ENCODE data around the gene NBR1. TPM values are rescaled to one million over a fixed set of nuclear protein-coding genes. Genes with fewer than 3 reads are reported as not detected.

Gene NBR1
- total and polyA plus RNA-seq, 2 of the 4 experiments (the other 2 are of a cell fraction), result 52.4 to 132 TPM

GRCh38 chr17:43224146-43224705, 53.2 kb downstream of the NBR1 start:
- Histone ChIP-seq H2AK5ac (ENCODE audit: low read depth, low read length) (no peak overlapping the region), H3K9me1 (ENCODE audit: insufficient read depth, low read length) (peaks cover 11% of the 10 kb centered on the region), H3K27ac (ENCODE audit: insufficient read depth, low read length) (no peak overlapping the region), H3K14ac (replicated peaks; ENCODE audit: low read depth, low read length) (no peak overlapping the region), H3K4ac (ENCODE audit: low read depth, low read length) (no peak overlapping the region), H3K9me3 (ENCODE audit: control insufficient read depth, insufficient read depth, low read length) (no peaks in the 10 kb centered on the region), H4K20me1 (ENCODE audit: insufficient read depth, low read length) (no peaks in the 10 kb centered on the region; the same call in 1 of the 2 replicates), H4K91ac (ENCODE audit: insufficient read depth, low read depth, low read length) (no peak overlapping the region), H2BK120ac (ENCODE audit: low read depth, low read length) (no peak overlapping the region), H3K36me3 (ENCODE audit: control insufficient read depth, insufficient read depth, low read length) (peaks cover 17% of the 10 kb centered on the region), H2AFZ (replicated peaks; ENCODE audit: low read length, poor library complexity) (no peak overlapping the region), H3K4me3 (ENCODE audit: insufficient read depth, low read depth, low read length) (no peak overlapping the region), H3K9ac (ENCODE audit: low read depth, low read length) (no peak overlapping the region), H2AK9ac (replicated peaks; ENCODE audit: low read depth, low read length, poor library complexity) (no peak overlapping the region), H4K5ac (ENCODE audit: low read depth, low read length) (no peak overlapping the region), H3K4me2 (ENCODE audit: low read depth, low read length) (no peak overlapping the region), H3K56ac (ENCODE audit: extremely low read depth, insufficient read depth, low read length) (no peak overlapping the region), H3K4me1 (ENCODE audit: control insufficient read depth, insufficient read depth, low read length) (no peaks in the 10 kb centered on the region), H4K8ac (ENCODE audit: low read depth in 2 of 2, low read length in 2 of 2) (no peak overlapping the region), H2BK15ac (ENCODE audit: low read depth, low read length) (no peak overlapping the region), H3K23ac (ENCODE audit: low read depth, low read length) (no peak overlapping the region), H3K18ac (ENCODE audit: low read depth, low read length) (no peak overlapping the region), H3K79me1 (ENCODE audit: low read depth in 1 of 2, low read length in 2 of 2) (peaks cover 0 to 11% of the 10 kb centered on the region in 2 experiments; a peak in 1 of 4 replicates), H2BK20ac (ENCODE audit: low read depth, low read length) (no peak overlapping the region), H2BK5ac (ENCODE audit: low read depth, low read length, poor library complexity, severe bottlenecking) (no peak overlapping the region), H3K27me3 (ENCODE audit: control insufficient read depth, insufficient read depth, low read length) (no peaks in the 10 kb centered on the region)
- intact Hi-C loops (cut with micrococcal nuclease), result no loop called here
- no TSS peak for BruUV-seq (replicated peaks)
- dilution Hi-C loops (cut with HindIII; ENCODE audit: low sequenced_read_pairs, unreplicated experiment), result no loop called here
- CTCF ChIA-PET, result no interaction called here
- WGBS, 2 experiments (ENCODE audit: extremely low coverage in 2 of 2, insufficient read length in 1 of 2), result 90% methylated on average over 2 of the region's 7 CpGs; no CpG with 5 or more reads in 1 of the 2 experiments
- no peak for DNase-seq
- in situ Hi-C loops (cut with MboI; ENCODE audit: low sequenced_read_pairs), result loop anchor here (25.0 kb wide), 1 partner anchor 88 kb away; no protein-coding TSS in a partner anchor
- no peak for TF ChIP-seq CHD1 (IDR thresholded peaks at IDR 0.05; ENCODE audit: low read depth, low read length)
- no peak for TF ChIP-seq RFX5 (IDR thresholded peaks at IDR 0.05; ENCODE audit: low read depth, low read length)
- no peak for TF ChIP-seq SMC3 (IDR thresholded peaks at IDR 0.05; ENCODE audit: low read depth, low read length)
- TF ChIP-seq MAFK (IDR thresholded peaks at IDR 0.05; ENCODE audit: low read depth, low read length), result no peak
- TF ChIP-seq BHLHE40 (IDR thresholded peaks at IDR 0.05; ENCODE audit: low read depth, low read length), result no peak
- no peak for TF ChIP-seq CTCF (conservative IDR thresholded peaks at IDR 0.05; ENCODE audit: low read depth, low read length)
- TF ChIP-seq MXI1 (IDR thresholded peaks at IDR 0.05; ENCODE audit: borderline replicate concordance, low read depth, low read length), result no peak
- no peak for TF ChIP-seq RAD21 (IDR thresholded peaks at IDR 0.05; ENCODE audit: low read length)
- no peak for TF ChIP-seq CEBPB (IDR thresholded peaks at IDR 0.05; ENCODE audit: low read depth, low read length)
- TF ChIP-seq NFE2L2 (IDR thresholded peaks at IDR 0.05; ENCODE audit: low read depth, low read length), result no peak
- no peak for TF ChIP-seq RCOR1 (IDR thresholded peaks at IDR 0.05; ENCODE audit: insufficient replicate concordance, low read length)
- TF ChIP-seq POLR2A (IDR thresholded peaks at IDR 0.05; ENCODE audit: low read depth, low read length), result no peak
- TF ChIP-seq FOS (IDR thresholded peaks at IDR 0.05; ENCODE audit: low read depth, low read length), result no peak
- no peak for TF ChIP-seq MAZ (IDR thresholded peaks at IDR 0.05; ENCODE audit: borderline replicate concordance, low read depth, low read length)
- POLR2A ChIA-PET (ENCODE audit: unreplicated experiment), result no interaction called here
- no peak for ATAC-seq (ENCODE audit: low read depth)
